HCT116 (cell line): ENCODE data around the gene PIGW.

Source experiments
- ATF3 ChIP-seq: IDR thresholded peaks from 2 replicates; pipeline ENCODE4 v1.6.1; 2012
- CTCF ChIP-seq, 3 experiments: fragments of 200-600 bp in 1 of 3; sonication (generic) in 1 of 3; IDR thresholded peaks in 2 of 3; conservative IDR thresholded peaks in 1 of 3; 2 replicates each; pipeline ENCODE4 v1.5.1; 2012 to 2017; ENCODE audit warnings: low read depth in 2 of 3, low read length in 2 of 3, antibody characterized with exemption in 1 of 3, borderline replicate concordance in 1 of 3, control low read depth in 1 of 3, mild to moderate bottlenecking in 1 of 3, mixed read lengths in 1 of 3, mixed run types in 1 of 3, moderate library complexity in 1 of 3; ENCODE audit not compliant: insufficient read depth in 1 of 3
- EGR1 ChIP-seq: IDR thresholded peaks from 2 replicates; pipeline ENCODE4 v1.6.1; 2012; ENCODE audit warnings: low read depth
- EZH2 ChIP-seq: fragments of 200-600 bp; sonication (generic); IDR thresholded peaks from 2 replicates; pipeline ENCODE4 v1.6.1; 2017; ENCODE audit warnings: antibody characterized with exemption, mixed run types
- JUND ChIP-seq: IDR thresholded peaks from 2 replicates; pipeline ENCODE4 v1.6.1; 2012
- POLR2A ChIP-seq: IDR thresholded peaks from 2 replicates; pipeline ENCODE4 v1.7.0; 2011; ENCODE audit warnings: borderline replicate concordance; ENCODE audit not compliant: insufficient read depth, insufficient read length; ENCODE audit errors: extremely low read depth
- POLR2AphosphoS5 ChIP-seq: IDR thresholded peaks from 2 replicates; pipeline ENCODE4 v1.6.1; 2011; ENCODE audit warnings: mild to moderate bottlenecking, low read depth, low read length, moderate library complexity
- YY1 ChIP-seq: IDR thresholded peaks from 2 replicates; pipeline ENCODE4 v1.6.1; 2011; ENCODE audit warnings: low read length, low read depth, moderate library complexity, mild to moderate bottlenecking; ENCODE audit not compliant: insufficient replicate concordance; ENCODE audit errors: extremely low read depth

- TF ChIP-seq POLR2A (no peak), EGR1 (no peak), CTCF (IDR thresholded peaks at IDR 0.05 in 2 of 3, conservative IDR thresholded peaks at IDR 0.05 in 1 of 3; ENCODE audit: borderline replicate concordance in 1 of 3, insufficient read depth in 1 of 3, low read depth in 2 of 3, low read length in 2 of 3) (no peak), EZH2 (no peak), JUND (no peak), POLR2AphosphoS5 (no peak; the same call in 1 of the 2 replicates), YY1 (no peak), ATF3 (no peak)
These were observed 38.6 kb upstream of the PIGW start for GRCh38 chr17:36496018-36496789.
